ENCODE results near the gene LGALS3BP. TPM values are rescaled to one million over a fixed set of nuclear protein-coding genes. Genes with fewer than 3 reads are reported as not detected.

LGALS3BP gene
- total RNA-seq, 6 donors from 2014 or later, result 257 to 1,111 (median 533) TPM

DNA sequence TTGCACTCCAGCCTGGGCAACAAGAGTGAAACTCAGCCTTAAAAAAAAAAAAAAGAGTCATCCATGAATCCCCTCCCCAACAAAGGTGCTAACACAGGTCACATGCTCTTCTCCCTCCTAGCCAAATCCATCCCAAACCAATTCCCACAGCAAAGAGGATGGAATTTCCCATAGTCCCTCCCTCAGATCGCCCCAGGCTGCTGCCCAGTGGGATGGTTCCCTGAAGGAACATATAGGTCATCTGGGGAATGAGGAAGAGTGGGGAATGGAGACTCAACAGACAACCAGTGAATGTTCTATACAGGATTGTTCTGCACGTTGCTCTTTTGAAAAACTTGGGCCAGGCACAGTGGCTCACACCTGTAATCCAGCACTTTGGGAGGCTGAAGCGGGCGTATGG is 18.2 kb downstream of the LGALS3BP start:
- TF ChIP-seq CTCF (IDR thresholded peaks at IDR 0.05) (no peak), POLR2A (IDR thresholded peaks at IDR 0.05) (no peak), POLR2AphosphoS5 (IDR thresholded peaks at IDR 0.05) (no peak), EP300 (IDR thresholded peaks at IDR 0.05) (no peak)
- ATAC-seq (ENCODE audit: low FRiP score in 2 of 2) (no peak), DNase-seq (no peak)
- Histone ChIP-seq H3K9me3 (no peaks in the 10 kb centered on the region), H3K27ac (peak overlapping the region in 3 of 4 donors; percentile 20 to 38 (median 31)), H3K27me3 (no peaks in the 10 kb centered on the region), H3K4me3 (no peak overlapping the region), H3K36me3 (no peaks in the 10 kb centered on the region), H3K4me1 (peaks cover 0 to 9% (median 3%) of the 10 kb centered on the region in 4 donors)
- WGBS, 2 donors, result 95% methylated on average over 4 of the region's 4 CpGs

- Histone ChIP-seq H3K27me3 (no peaks in the 10 kb centered on the region), H3K36me3 (no peaks in the 10 kb centered on the region), H3K4me3 (no peak overlapping the region), H3K9me3 (no peaks in the 10 kb centered on the region), H3K27ac (peak overlapping the region in 3 of 4 donors; percentile 20 to 38 (median 31)), H3K4me1 (peaks cover 0 to 9% (median 3%) of the 10 kb centered on the region in 4 donors)
- TF ChIP-seq POLR2A (IDR thresholded peaks at IDR 0.05) (no peak), CTCF (IDR thresholded peaks at IDR 0.05) (no peak), POLR2AphosphoS5 (IDR thresholded peaks at IDR 0.05) (peak in 1 of 2 donors; percentile 27)
- DNase-seq, result peak in 1 of 2 donors; percentile 42
- 46 to 59% methylated on average over 5 of the region's 5 CpGs for WGBS, 2 donors
- ATAC-seq (ENCODE audit: low FRiP score in 2 of 2), result peak; percentile 35 to 89
Measured at GRCh38 chr17:78960928-78961327, 18.8 kb downstream of the LGALS3BP start.

DNA sequence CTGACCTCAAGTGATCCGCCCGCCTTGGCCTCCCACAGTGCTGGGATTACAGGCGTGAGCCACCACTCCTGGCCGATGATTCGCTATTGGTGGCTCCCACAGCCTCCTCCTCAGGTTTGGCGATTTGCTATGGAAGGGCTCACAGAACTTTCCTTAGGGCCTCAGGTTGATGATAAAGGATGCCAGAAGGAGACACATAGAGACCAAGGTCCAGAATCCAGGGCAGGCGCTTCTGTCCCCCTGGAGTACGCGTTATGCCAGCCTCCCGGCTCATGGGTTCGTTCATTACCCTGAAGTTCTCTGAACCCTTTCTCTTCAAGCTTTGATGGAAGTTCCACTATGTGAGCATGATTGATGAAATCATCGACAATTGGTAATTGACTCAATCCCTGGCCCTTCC is 19.9 kb downstream of the LGALS3BP start:
- no peaks in the 10 kb centered on the region for H3K27me3 ChIP-seq
- TF ChIP-seq POLR2A (IDR thresholded peaks at IDR 0.05) (no peak), POLR2AphosphoS5 (IDR thresholded peaks at IDR 0.05) (no peak), EP300 (IDR thresholded peaks at IDR 0.05) (no peak), CTCF (IDR thresholded peaks at IDR 0.05) (no peak)
- DNase-seq (no peak), ATAC-seq (ENCODE audit: low FRiP score in 2 of 2) (no peak)
- no peak overlapping the region for H3K27ac ChIP-seq
- WGBS, 2 donors, result 96% methylated on average over 12 of the region's 12 CpGs
- H3K9me3 ChIP-seq, result no peaks in the 10 kb centered on the region
- no peak overlapping the region for H3K4me3 ChIP-seq
- no peaks in the 10 kb centered on the region for H3K36me3 ChIP-seq
- peaks cover 0 to 9% (median 3%) of the 10 kb centered on the region in 4 donors for H3K4me1 ChIP-seq

DNA sequence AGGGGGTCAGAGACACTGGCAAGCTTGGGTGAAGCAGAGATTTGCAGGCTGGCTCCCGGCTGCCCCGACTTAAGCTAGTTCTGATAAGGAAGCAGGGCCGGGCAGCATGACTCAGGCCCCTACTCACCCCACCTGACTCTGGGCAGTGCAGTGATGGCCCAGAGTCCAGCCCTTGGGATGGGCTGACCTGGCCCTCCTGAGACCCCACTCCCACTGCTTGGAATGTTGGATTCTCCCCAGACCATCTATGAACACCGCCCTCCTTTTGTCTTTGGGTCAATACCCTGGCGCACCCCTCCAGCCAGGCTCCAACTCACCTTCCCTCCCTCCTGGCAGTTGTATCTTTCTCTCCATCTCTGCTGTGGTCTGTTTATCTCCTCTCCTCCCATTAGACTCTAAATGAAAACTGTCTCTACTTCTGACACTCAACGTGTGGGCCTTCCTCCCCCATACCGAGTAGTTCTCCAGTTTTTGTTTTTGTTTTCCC is 21.0 kb downstream of the LGALS3BP start:
- WGBS, 2 donors, result 93 to 94% methylated on average over 4 to 5 of the region's 7 CpGs
- H3K4me1 ChIP-seq, result peaks cover 0 to 9% (median 3%) of the 10 kb centered on the region in 4 donors
- H3K36me3 ChIP-seq, result no peaks in the 10 kb centered on the region
- DNase-seq (no peak), ATAC-seq (ENCODE audit: low FRiP score in 2 of 2) (peak in 1 of 2 donors; percentile 52)
- no peak overlapping the region for H3K27ac ChIP-seq
- no peaks in the 10 kb centered on the region for H3K9me3 ChIP-seq
- no peaks in the 10 kb centered on the region for H3K27me3 ChIP-seq
- no peak for TF ChIP-seq POLR2A (IDR thresholded peaks at IDR 0.05)
- no peak overlapping the region for H3K4me3 ChIP-seq

- Histone ChIP-seq H3K4me3 (no peak overlapping the region), H3K9me3 (no peaks in the 10 kb centered on the region), H3K36me3 (no peaks in the 10 kb centered on the region), H3K27ac (no peak overlapping the region), H3K4me1 (peaks cover 0 to 9% (median 4%) of the 10 kb centered on the region in 4 donors), H3K27me3 (no peaks in the 10 kb centered on the region)
- ATAC-seq (ENCODE audit: low FRiP score in 2 of 2) (no peak), DNase-seq (no peak)
- TF ChIP-seq CTCF (IDR thresholded peaks at IDR 0.05) (no peak), EP300 (IDR thresholded peaks at IDR 0.05) (no peak), POLR2AphosphoS5 (IDR thresholded peaks at IDR 0.05) (no peak), POLR2A (IDR thresholded peaks at IDR 0.05) (no peak)
- 39 to 47% methylated on average over 9 to 12 of the region's 12 CpGs for WGBS, 2 donors
Measured at GRCh38 chr17:78957128-78957527, 22.6 kb downstream of the LGALS3BP start.
